Adrenal gland (tissue), 12 donors: ENCODE data around the gene FBXO2. TPM values are rescaled to one million over a fixed set of nuclear protein-coding genes. Genes with fewer than 3 reads are reported as not detected.

Experiments used
- DNase-seq, 7 donors: peaks; one replicate each; pipeline ENCODE4 v3.0.0-alpha.2; 2019 to 2020
- H3K27ac ChIP-seq, 5 donors: fragments of 200-600 bp; sonication (generic) in 4 of 5; 1 replicate in 3 of 5; 2 replicates in 2 of 5; pipeline versions ENCODE4 v1.5.1 to v1.8.0; 2016 to 2020; ENCODE audit warnings: mild to moderate bottlenecking in 1 of 5
- H3K27me3 ChIP-seq: fragments of 200-600 bp; 2 replicates; pipeline ENCODE4 v1.8.0; 2021
- H3K36me3 ChIP-seq, 2 donors: fragments of 200-600 bp; replicated peaks in 1 of 2; 1 replicate in 1 of 2; 2 replicates in 1 of 2; pipeline versions ENCODE4 v1.5.1 to v1.8.0; 2018 to 2022
- H3K4me1 ChIP-seq, 2 donors: fragments of 200-600 bp; replicated peaks in 1 of 2; 1 replicate in 1 of 2; 2 replicates in 1 of 2; pipeline versions ENCODE4 v1.5.1 to v1.8.0; 2018 to 2021
- H3K4me3 ChIP-seq, 4 donors: fragments of 200-600 bp; sonication (generic) in 3 of 4; one replicate each; pipeline ENCODE4 v1.5.1; 2016 to 2018
- H3K9me3 ChIP-seq, 3 donors: fragments of 200-600 bp; sonication (generic) in 1 of 3; replicated peaks in 1 of 3; 1 replicate in 2 of 3; 2 replicates in 1 of 3; pipeline versions ENCODE4 v1.5.1 to v1.8.0; 2016 to 2021
- CTCF ChIP-seq, 6 experiments: fragments of 450-650 bp in 4 of 6; fragments of 200-600 bp in 2 of 6; sonication (generic) in 1 of 6; IDR thresholded peaks; 1 replicate in 5 of 6; 2 replicates in 1 of 6; pipeline versions ENCODE4 v1.5.1 to v1.8.0; 2016 to 2021; ENCODE audit warnings: antibody characterized with exemption in 6 of 6, mild to moderate bottlenecking in 2 of 6, moderate library complexity in 1 of 6
- POLR2A ChIP-seq, 2 donors: fragments of 450-650 bp; IDR thresholded peaks; one replicate each; pipeline ENCODE4 v1.6.1; 2017; ENCODE audit warnings: antibody characterized with exemption in 2 of 2, mild to moderate bottlenecking in 2 of 2, moderate library complexity in 1 of 2
- WGBS, 4 donors: extraction: QIAGEN DNeasy Blood & Tissue Kit in 2 of 4; methylation state at CpG; one replicate each; pipeline versions ENCODE4 v1.1.5 to v1.1.7; 2013 to 2017; 5-methylcytosine and 5-hydroxymethylcytosine counted together
- intact Hi-C, 2 donors: fragments of 100-400 bp; cut with DNase I; formaldehyde crosslinking; loops; one replicate each; pipeline versions ENCODE4 v1.14.1 to v1.15.0; 2022 to 2023
- polyA plus RNA-seq, 3 donors: library from polyadenylated mRNA; stranded (reverse); fragments of 200-250 nt in 2 of 3; fragments of 350-450 nt in 1 of 3; fragmentation: Illumina TruSeq in 1 of 3; extraction: RNeasy Lipid Tissue Mini Kit (QIAGEN cat#74804) in 1 of 3; gene quantifications; one replicate each; pipeline ENCODE4 v1.2.3, GENCODE V29; 2013 to 2014
- total RNA-seq, 9 donors: library from RNA; depleted of rRNA in 4 of 9; stranded (reverse); fragments of >200 nt in 4 of 9; fragments of 120-200 nt in 1 of 9; fragmentation: NEBNext Ultra II Directional in 1 of 9; extraction: Animal tissue kit (Norgen Biotek cat#: 25700) in 1 of 9; gene quantifications; one replicate each; pipeline versions ENCODE4 v1.1.0 to v1.2.4, GENCODE V29; 2013 to 2023
- donor health status: healthy with polysubstance abuse.
- donor health status: Bipolar disorder and iron deficiency.
- donor health status: DM: yes; HTN: yes; CAD: no.
- donor health status: DM: no; HTN: no; CAD: no.
- donor health status: DM: no; HTN: no; CAD: no.
- donor health status: DM: yes; HTN: yes; CAD: no.

FBXO2 gene
- total and polyA plus RNA-seq, 12 donors: 2.5 to 86.6 (median 30.2) TPM

GRCh38 chr1:11620405-11620804, 33.8 kb downstream of the FBXO2 start:
- Histone ChIP-seq H3K4me3 (no peak overlapping the region), H3K4me1 (no peaks in the 10 kb centered on the region), H3K27me3 (no peaks in the 10 kb centered on the region), H3K9me3 (no peaks in the 10 kb centered on the region), H3K27ac (no peak overlapping the region), H3K36me3 (no peaks in the 10 kb centered on the region)
- no peak for DNase-seq
- 40 to 46% (median 45%) methylated on average over 12 of the region's 12 CpGs for WGBS, 4 donors
- intact Hi-C loops: no loop called here
- TF ChIP-seq POLR2A (IDR thresholded peaks at IDR 0.05) (no peak), CTCF (IDR thresholded peaks at IDR 0.05) (no peak)

DNA sequence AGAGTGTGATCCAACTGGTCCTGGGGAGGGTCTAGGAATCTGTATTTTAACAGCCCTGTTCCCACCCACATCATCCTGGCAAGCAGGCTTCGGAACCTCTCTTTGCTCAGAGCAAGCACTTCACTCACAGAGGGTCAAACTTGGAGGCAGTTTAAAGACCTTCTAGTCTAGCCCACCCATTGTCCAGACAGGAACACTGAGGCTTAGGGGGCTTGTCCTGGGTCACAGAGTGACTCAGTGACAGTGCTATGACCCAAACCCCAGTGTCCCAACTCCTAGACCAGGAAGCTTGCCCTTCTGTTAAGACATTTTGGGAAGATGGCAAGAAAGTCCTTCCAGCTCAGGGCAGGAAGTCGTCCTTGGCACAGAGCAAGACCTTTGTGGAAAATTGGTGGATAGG, 36.5 kb downstream of the FBXO2 start:
- Histone ChIP-seq H3K9me3 (no peaks in the 10 kb centered on the region), H3K27ac (no peak overlapping the region), H3K27me3 (no peaks in the 10 kb centered on the region), H3K4me1 (no peaks in the 10 kb centered on the region), H3K36me3 (no peaks in the 10 kb centered on the region), H3K4me3 (no peak overlapping the region)
- TF ChIP-seq POLR2A (IDR thresholded peaks at IDR 0.05) (no peak), CTCF (IDR thresholded peaks at IDR 0.05) (no peak)
- intact Hi-C loops: no loop called here
- no peak for DNase-seq
- WGBS, 4 donors: 55 to 100% (median 81%) methylated on average over 1 to 2 of the region's 2 CpGs

- Histone ChIP-seq H3K9me3 (no peaks in the 10 kb centered on the region), H3K36me3 (no peaks in the 10 kb centered on the region), H3K4me3 (no peak overlapping the region), H3K27me3 (no peaks in the 10 kb centered on the region), H3K4me1 (no peaks in the 10 kb centered on the region), H3K27ac (no peak overlapping the region)
- no peak for DNase-seq
- TF ChIP-seq CTCF (IDR thresholded peaks at IDR 0.05) (no peak), POLR2A (IDR thresholded peaks at IDR 0.05) (no peak)
- WGBS, 4 donors: 66 to 84% (median 73%) methylated on average over 4 to 7 of the region's 7 CpGs
- intact Hi-C loops: no loop called here
Measured at GRCh38 chr1:11617314-11617713, 36.9 kb downstream of the FBXO2 start.

GRCh38 chr1:11616766-11617165, 37.5 kb downstream of the FBXO2 start:
- Histone ChIP-seq H3K27ac (no peak overlapping the region), H3K9me3 (no peaks in the 10 kb centered on the region), H3K4me1 (no peaks in the 10 kb centered on the region), H3K4me3 (no peak overlapping the region), H3K36me3 (no peaks in the 10 kb centered on the region), H3K27me3 (no peaks in the 10 kb centered on the region)
- 50 to 65% (median 60%) methylated on average over 7 of the region's 7 CpGs; no CpG with 5 or more reads in 1 of the 4 donors for WGBS, 4 donors
- intact Hi-C loops: no loop called here
- no peak for DNase-seq
- TF ChIP-seq POLR2A (IDR thresholded peaks at IDR 0.05): no peak
- TF ChIP-seq CTCF (IDR thresholded peaks at IDR 0.05): no peak
